Measurements from ENCODE around the gene BBX. TPM values are rescaled to one million over a fixed set of nuclear protein-coding genes. Genes with fewer than 3 reads are reported as not detected.

Gene BBX
- polyA plus RNA-seq, 3 donors, result 15.7 to 25.1 (median 16.6) TPM

DNA sequence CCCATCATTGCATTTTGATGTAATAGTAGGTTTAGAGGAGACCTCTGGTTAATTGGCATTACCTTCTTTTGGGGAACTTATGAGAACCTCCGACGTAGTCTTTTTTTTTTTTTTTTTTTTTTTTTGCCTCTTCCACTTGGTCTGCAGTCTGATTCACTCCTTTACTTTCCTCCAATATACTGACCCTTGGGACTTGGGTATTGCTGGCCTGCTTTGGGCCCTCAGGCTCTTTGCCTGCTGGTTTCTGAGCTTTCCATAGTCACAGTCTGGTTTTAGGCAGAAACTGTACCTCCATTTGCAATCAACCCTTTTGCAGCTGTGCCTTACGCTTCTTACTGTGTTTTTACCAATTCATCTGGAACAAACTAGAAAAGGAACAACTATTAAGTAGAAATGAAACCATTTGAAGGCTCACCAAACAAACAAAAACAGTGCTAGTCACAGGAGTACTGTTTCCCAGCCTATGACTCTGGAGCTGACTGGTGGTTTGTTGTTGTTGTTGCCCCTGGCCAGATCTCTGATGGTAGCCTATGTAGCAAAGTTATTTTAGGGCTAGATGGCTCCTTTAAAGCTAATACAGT is 272.8 kb downstream of the BBX start:
- H3K4me1 ChIP-seq (ENCODE audit: control insufficient read depth in 1 of 2, insufficient read depth in 2 of 2, low read length in 2 of 2), result peaks cover 3 to 10% of the 10 kb centered on the region in 2 donors
- intact Hi-C loops (cut with micrococcal nuclease), result no loop called here
- H3K4me3 ChIP-seq (replicated peaks in 1 of 3; ENCODE audit: low read depth in 2 of 3, low read length in 3 of 3), result no peak overlapping the region
- peaks cover 17 to 58% of the 10 kb centered on the region in 2 donors for H3K36me3 ChIP-seq (replicated peaks in 1 of 2; ENCODE audit: control insufficient read depth in 1 of 2, insufficient read depth in 2 of 2, low read length in 2 of 2)
- no peaks in the 10 kb centered on the region for H3K9me3 Mint-ChIP-seq
- no peak for TF ChIP-seq CTCF (IDR thresholded peaks at IDR 0.05)
- no peak overlapping the region for H3K9ac ChIP-seq (ENCODE audit: insufficient read depth, low read length, poor library complexity, severe bottlenecking)
- no peak overlapping the region for H3K4me2 ChIP-seq (replicated peaks; ENCODE audit: extremely low read depth, low read length, poor library complexity, severe bottlenecking)
- DNase-seq, result no peak
- H2AFZ ChIP-seq (ENCODE audit: insufficient read depth, low read depth, low read length, poor library complexity, severe bottlenecking), result no peak overlapping the region
- peaks cover 53 to 56% of the 10 kb centered on the region in 2 donors for H3K36me3 Mint-ChIP-seq
- H3K27me3 ChIP-seq (ENCODE audit: control insufficient read depth in 2 of 2, insufficient read depth in 2 of 2, low read length in 2 of 2), result no peaks in the 10 kb centered on the region
- no peak overlapping the region for H3K27ac ChIP-seq (ENCODE audit: low read depth in 1 of 2, low read length in 2 of 2)
- no peak overlapping the region for H3K27ac Mint-ChIP-seq
- no peaks in the 10 kb centered on the region for H4K20me1 ChIP-seq (ENCODE audit: insufficient read depth, low read length)
- no peaks in the 10 kb centered on the region for H3K79me2 ChIP-seq (ENCODE audit: insufficient read depth, low read length)
- WGBS (ENCODE audit: insufficient coverage), result 100% methylated on average over 1 of the region's 3 CpGs
- H3K4me1 Mint-ChIP-seq, result peaks cover 12% of the 10 kb centered on the region
- H3K4me3 Mint-ChIP-seq, result no peak overlapping the region
- peaks cover 0 to 1% (median 0%) of the 10 kb centered on the region in 3 donors for H3K27me3 Mint-ChIP-seq (ENCODE audit: low read depth in 3 of 3)
- H3K9me3 ChIP-seq (replicated peaks in 1 of 2; ENCODE audit: control insufficient read depth in 1 of 2, insufficient read depth in 1 of 2, low read length in 2 of 2), result no peaks in the 10 kb centered on the region

DNA sequence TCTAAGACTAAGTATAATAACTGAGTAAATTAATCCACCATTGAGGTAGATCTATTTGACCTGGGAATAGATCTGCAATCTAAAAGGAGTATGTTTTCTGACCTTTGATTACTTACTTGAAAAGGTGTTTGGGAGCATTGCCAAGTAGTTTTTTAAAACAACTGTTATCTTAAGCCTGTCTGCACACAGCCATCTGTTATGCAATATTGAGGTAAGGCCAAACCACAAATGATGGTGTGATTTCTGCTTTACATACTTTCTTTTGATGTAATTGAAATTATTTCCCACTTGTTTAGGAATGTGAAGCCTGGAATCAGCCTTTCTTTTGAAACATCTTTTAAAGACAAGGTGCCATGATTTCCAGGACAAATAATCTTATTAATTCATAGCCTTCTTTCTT is 274.0 kb downstream of the BBX start:
- H4K20me1 ChIP-seq (ENCODE audit: insufficient read depth, low read length), result no peaks in the 10 kb centered on the region
- peaks cover 24 to 60% of the 10 kb centered on the region in 2 donors for H3K36me3 ChIP-seq (replicated peaks in 1 of 2; ENCODE audit: control insufficient read depth in 1 of 2, insufficient read depth in 2 of 2, low read length in 2 of 2)
- H3K79me2 ChIP-seq (ENCODE audit: insufficient read depth, low read length), result no peaks in the 10 kb centered on the region
- Mint-ChIP-seq H3K4me1 (peaks cover 12% of the 10 kb centered on the region), H3K9me3 (no peaks in the 10 kb centered on the region), H3K4me3 (no peak overlapping the region), H3K27me3 (ENCODE audit: low read depth in 3 of 3) (peaks cover 0 to 1% (median 0%) of the 10 kb centered on the region in 3 donors), H3K36me3 (peaks cover 53 to 61% of the 10 kb centered on the region in 2 donors), H3K27ac (no peak overlapping the region)
- H3K4me2 ChIP-seq (replicated peaks; ENCODE audit: extremely low read depth, low read length, poor library complexity, severe bottlenecking), result no peak overlapping the region
- no peak for TF ChIP-seq CTCF (IDR thresholded peaks at IDR 0.05)
- H3K27ac ChIP-seq (ENCODE audit: low read depth in 1 of 2, low read length in 2 of 2), result no peak overlapping the region
- H3K9me3 ChIP-seq (replicated peaks in 1 of 2; ENCODE audit: control insufficient read depth in 1 of 2, insufficient read depth in 1 of 2, low read length in 2 of 2), result no peaks in the 10 kb centered on the region
- peaks cover 3 to 10% of the 10 kb centered on the region in 2 donors for H3K4me1 ChIP-seq (ENCODE audit: control insufficient read depth in 1 of 2, insufficient read depth in 2 of 2, low read length in 2 of 2)
- H3K9ac ChIP-seq (ENCODE audit: insufficient read depth, low read length, poor library complexity, severe bottlenecking), result no peak overlapping the region
- H3K27me3 ChIP-seq (ENCODE audit: control insufficient read depth in 2 of 2, insufficient read depth in 2 of 2, low read length in 2 of 2), result no peaks in the 10 kb centered on the region
- intact Hi-C loops (cut with micrococcal nuclease), result no loop called here
- H3K4me3 ChIP-seq (replicated peaks in 1 of 3; ENCODE audit: low read depth in 2 of 3, low read length in 3 of 3), result no peak overlapping the region
- DNase-seq, result no peak
- no peak overlapping the region for H2AFZ ChIP-seq (ENCODE audit: insufficient read depth, low read depth, low read length, poor library complexity, severe bottlenecking)

Measured in CD14-positive monocyte (primary cell).